ENCODE measurements around the gene MOK. TPM values are rescaled to one million over a fixed set of nuclear protein-coding genes. Genes with fewer than 3 reads are reported as not detected.

The MOK gene
- total RNA-seq, 3 donors from 2014 or later: 6.2 to 11.2 (median 7.4) TPM

- TF ChIP-seq CTCF (IDR thresholded peaks at IDR 0.05): no peak
- intact Hi-C loops (cut with DNase I, micrococcal nuclease): no loop called here
- Histone ChIP-seq H3K4me1 (ENCODE audit: low read depth) (peaks cover 4% of the 10 kb centered on the region), H3K9me3 (no peaks in the 10 kb centered on the region), H3K36me3 (ENCODE audit: low read depth) (no peaks in the 10 kb centered on the region), H3K4me3 (no peak overlapping the region)
- no peak for DNase-seq
- ATAC-seq: no peak
These were observed 91.5 kb downstream of the MOK start for GRCh38 chr14:102213470-102213869.

- Histone ChIP-seq H3K36me3 (ENCODE audit: low read depth) (no peaks in the 10 kb centered on the region), H3K9me3 (no peaks in the 10 kb centered on the region), H3K4me1 (ENCODE audit: low read depth) (peaks cover 4% of the 10 kb centered on the region), H3K4me3 (no peak overlapping the region)
- ATAC-seq (no peak), DNase-seq (no peak)
- intact Hi-C loops (cut with DNase I, micrococcal nuclease): no loop called here
- TF ChIP-seq CTCF (IDR thresholded peaks at IDR 0.05): no peak
These were observed 92.1 kb downstream of the MOK start for GRCh38 chr14:102212845-102213244.

GRCh38 chr14:102212356-102212755 is 92.6 kb downstream of the MOK start:
- H3K4me1 ChIP-seq (ENCODE audit: low read depth): peaks cover 4% of the 10 kb centered on the region
- H3K36me3 ChIP-seq (ENCODE audit: low read depth): no peaks in the 10 kb centered on the region
- H3K4me3 ChIP-seq: no peak overlapping the region
- intact Hi-C loops (cut with DNase I, micrococcal nuclease): no loop called here
- DNase-seq (no peak), ATAC-seq (no peak)
- no peak for TF ChIP-seq CTCF (IDR thresholded peaks at IDR 0.05)
- no peaks in the 10 kb centered on the region for H3K9me3 ChIP-seq

- ATAC-seq (no peak), DNase-seq (no peak)
- peaks cover 4% of the 10 kb centered on the region for H3K4me1 ChIP-seq (ENCODE audit: low read depth)
- intact Hi-C loops (cut with DNase I, micrococcal nuclease): no loop called here
- TF ChIP-seq CTCF (IDR thresholded peaks at IDR 0.05): no peak
- no peaks in the 10 kb centered on the region for H3K36me3 ChIP-seq (ENCODE audit: low read depth)
- no peaks in the 10 kb centered on the region for H3K9me3 ChIP-seq
- no peak overlapping the region for H3K4me3 ChIP-seq
These were observed 93.7 kb downstream of the MOK start for GRCh38 chr14:102211240-102211639.

- TF ChIP-seq CTCF (IDR thresholded peaks at IDR 0.05): no peak
- no peak for DNase-seq
- intact Hi-C loops (cut with DNase I, micrococcal nuclease): no loop called here
- Histone ChIP-seq H3K36me3 (ENCODE audit: low read depth) (no peaks in the 10 kb centered on the region), H3K4me1 (ENCODE audit: low read depth) (peaks cover 1% of the 10 kb centered on the region), H3K4me3 (no peak overlapping the region), H3K9me3 (no peaks in the 10 kb centered on the region)
- ATAC-seq: no peak
These were observed 94.4 kb downstream of the MOK start for GRCh38 chr14:102210421-102211042.
